Skeletal muscle tissue (tissue), 4 donors: Measurements from ENCODE around the gene BRD3OS. TPM values are rescaled to one million over a fixed set of nuclear protein-coding genes. Genes with fewer than 3 reads are reported as not detected.

Experiments used
- H3K27ac ChIP-seq: one replicate; pipeline ENCODE4 v1.7.0; 2013; ENCODE audit warnings: mild to moderate bottlenecking, low read depth, low read length, inconsistent platforms
- H3K27me3 ChIP-seq, 3 donors: one replicate each; pipeline ENCODE4 v1.7.0; 2013; ENCODE audit warnings: low read length in 3 of 3; ENCODE audit not compliant: control insufficient read depth in 3 of 3, insufficient read depth in 3 of 3
- H3K36me3 ChIP-seq, 3 donors: one replicate each; pipeline ENCODE4 v1.7.0; 2013; ENCODE audit warnings: low read length in 3 of 3; ENCODE audit not compliant: control insufficient read depth in 3 of 3, insufficient read depth in 3 of 3
- H3K4me1 ChIP-seq, 3 donors: one replicate each; pipeline ENCODE4 v1.7.0; 2013; ENCODE audit warnings: low read length in 3 of 3, mild to moderate bottlenecking in 3 of 3; ENCODE audit not compliant: control insufficient read depth in 3 of 3, insufficient read depth in 3 of 3
- H3K4me3 ChIP-seq, 3 donors: one replicate each; pipeline ENCODE4 v1.7.0; 2013; ENCODE audit warnings: low read length in 3 of 3
- H3K9ac ChIP-seq, 3 donors: one replicate each; pipeline ENCODE4 v1.7.0; 2013; ENCODE audit warnings: low read length in 3 of 3, mild to moderate bottlenecking in 3 of 3, moderate library complexity in 2 of 3, low read depth in 1 of 3
- H3K9me3 ChIP-seq, 3 donors: one replicate each; pipeline ENCODE4 v1.7.0; 2013; ENCODE audit warnings: low read length in 3 of 3; ENCODE audit not compliant: control insufficient read depth in 3 of 3
- total RNA-seq: library from RNA; depleted of rRNA; stranded (reverse); fragments of >200 nt; gene quantifications from one replicate; pipeline ENCODE4 v1.2.3, GENCODE V29; 2014
- donor health status: Osteomylitis.

Gene BRD3OS
- total RNA-seq, 1 donor from 2014 or later = 3.7 TPM

- Histone ChIP-seq H3K27ac (no peak overlapping the region), H3K4me3 (no peak overlapping the region), H3K9ac (no peak overlapping the region), H3K9me3 (no peaks in the 10 kb centered on the region), H3K4me1 (no peaks in the 10 kb centered on the region), H3K36me3 (peaks cover 50 to 61% (median 50%) of the 10 kb centered on the region in 3 donors), H3K27me3 (no peaks in the 10 kb centered on the region)
These were observed 7.4 kb downstream of the BRD3OS start for GRCh38 chr9:134032456-134033222.

- no peaks in the 10 kb centered on the region for H3K27me3 ChIP-seq
- peaks cover 51 to 63% (median 55%) of the 10 kb centered on the region in 3 donors for H3K36me3 ChIP-seq
These were observed 8.4 kb downstream of the BRD3OS start for GRCh38 chr9:134033516-134034214.

GRCh38 chr9:134034215-134035040 is 9.1 kb downstream of the BRD3OS start:
- Histone ChIP-seq H3K27ac (no peak overlapping the region), H3K4me3 (no peak overlapping the region), H3K4me1 (peaks cover 0 to 5% (median 0%) of the 10 kb centered on the region in 3 donors), H3K9me3 (no peaks in the 10 kb centered on the region), H3K36me3 (peaks cover 50 to 64% (median 59%) of the 10 kb centered on the region in 3 donors), H3K9ac (no peak overlapping the region), H3K27me3 (no peaks in the 10 kb centered on the region)

More at GRCh38 chr9:134033516-134034214, 8.4 kb downstream of the BRD3OS start:
- Histone ChIP-seq H3K9ac (no peak overlapping the region), H3K9me3 (no peaks in the 10 kb centered on the region), H3K4me3 (no peak overlapping the region), H3K4me1 (no peaks in the 10 kb centered on the region), H3K27ac (no peak overlapping the region)

GRCh38 chr9:134035041-134036039 is 10.1 kb downstream of the BRD3OS start:
- Histone ChIP-seq H3K36me3 (peaks cover 58 to 70% (median 65%) of the 10 kb centered on the region in 3 donors), H3K4me1 (peaks cover 0 to 6% (median 0%) of the 10 kb centered on the region in 3 donors), H3K9me3 (no peaks in the 10 kb centered on the region), H3K27me3 (no peaks in the 10 kb centered on the region), H3K9ac (no peak overlapping the region), H3K27ac (no peak overlapping the region), H3K4me3 (no peak overlapping the region)

GRCh38 chr9:134036130-134036529 is 10.8 kb downstream of the BRD3OS start:
- no peaks in the 10 kb centered on the region for H3K9me3 ChIP-seq
- no peak overlapping the region for H3K4me3 ChIP-seq
- no peak overlapping the region for H3K27ac ChIP-seq
- H3K36me3 ChIP-seq = peaks cover 58 to 70% (median 62%) of the 10 kb centered on the region in 3 donors
- H3K9ac ChIP-seq = no peak overlapping the region
- peaks cover 2 to 12% (median 5%) of the 10 kb centered on the region in 3 donors for H3K4me1 ChIP-seq
- no peaks in the 10 kb centered on the region for H3K27me3 ChIP-seq

- Histone ChIP-seq H3K9ac (no peak overlapping the region), H3K36me3 (peaks cover 63 to 70% (median 66%) of the 10 kb centered on the region in 3 donors), H3K4me3 (no peak overlapping the region), H3K27ac (no peak overlapping the region), H3K4me1 (peaks cover 2 to 14% (median 5%) of the 10 kb centered on the region in 3 donors), H3K27me3 (no peaks in the 10 kb centered on the region), H3K9me3 (no peaks in the 10 kb centered on the region)
These were observed 12.4 kb downstream of the BRD3OS start for GRCh38 chr9:134037641-134038040.

- peaks cover 2 to 14% (median 5%) of the 10 kb centered on the region in 3 donors for H3K4me1 ChIP-seq
- H3K9me3 ChIP-seq = no peaks in the 10 kb centered on the region
- H3K27me3 ChIP-seq = no peaks in the 10 kb centered on the region
- peaks cover 61 to 63% (median 62%) of the 10 kb centered on the region in 3 donors for H3K36me3 ChIP-seq
- H3K27ac ChIP-seq = no peak overlapping the region
- peak overlapping the region in 1 of 3 donors; percentile 33 for H3K9ac ChIP-seq
- H3K4me3 ChIP-seq = no peak overlapping the region
These were observed 14.3 kb downstream of the BRD3OS start for GRCh38 chr9:134039386-134040175.

- H3K27me3 ChIP-seq = no peaks in the 10 kb centered on the region
- H3K4me3 ChIP-seq = no peak overlapping the region
These were observed 14.9 kb downstream of the BRD3OS start for GRCh38 chr9:134040176-134040565.

More at GRCh38 chr9:134040176-134040565, 14.9 kb downstream of the BRD3OS start:
- H3K4me1 ChIP-seq = peaks cover 2 to 14% (median 5%) of the 10 kb centered on the region in 3 donors
- no peaks in the 10 kb centered on the region for H3K9me3 ChIP-seq
- no peak overlapping the region for H3K9ac ChIP-seq
- H3K27ac ChIP-seq = no peak overlapping the region
- H3K36me3 ChIP-seq = peaks cover 61 to 63% (median 62%) of the 10 kb centered on the region in 3 donors
